Neural progenitor cell (in vitro differentiated cells): ENCODE measurements around the gene GSDMA.
"Not testable (repeated sequence)": the region's sequence is repeated elsewhere in the genome, so short reads cannot be mapped to it uniquely, and the experiment has no call there.

Experiments
- EZH2 ChIP-seq: fragments of 200-600 bp; sonication (generic); IDR thresholded peaks from 2 replicates; pipeline ENCODE4 v1.6.1; 2017; ENCODE audit warnings: antibody characterized with exemption, mild to moderate bottlenecking, moderate library complexity
- EZH2phosphoT487 ChIP-seq: fragments of 200-600 bp; sonication (generic); IDR thresholded peaks from 2 replicates; pipeline ENCODE4 v1.6.1; 2017; ENCODE audit warnings: antibody characterized with exemption
- TF ChIP-seq, protein P1 (sequence below): fragments of 200-600 bp; sonication (generic); IDR thresholded peaks from 2 replicates; pipeline ENCODE4 v1.5.1; 2017; ENCODE audit warnings: antibody characterized with exemption, mild to moderate bottlenecking

DNA sequence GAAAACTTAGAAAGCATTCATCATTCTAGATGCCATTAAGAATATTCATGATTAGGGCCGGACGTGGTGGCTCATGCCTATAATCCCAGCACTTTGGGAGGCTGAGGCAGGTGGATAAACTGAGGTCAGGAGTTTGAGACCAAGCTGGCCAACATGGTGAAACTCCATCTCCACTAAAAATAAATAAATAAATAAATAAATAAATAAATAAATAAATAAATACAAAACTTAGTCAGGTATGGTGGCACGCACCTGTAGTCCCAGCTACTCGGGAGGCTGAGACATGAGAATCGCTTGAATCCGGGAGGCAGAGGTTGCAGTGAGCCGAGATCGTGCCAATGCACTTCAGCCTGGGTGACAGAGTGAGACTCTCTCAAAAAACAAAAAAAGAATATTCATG is 38.5 kb downstream of the GSDMA start:
- TF ChIP-seq, protein P1, sequence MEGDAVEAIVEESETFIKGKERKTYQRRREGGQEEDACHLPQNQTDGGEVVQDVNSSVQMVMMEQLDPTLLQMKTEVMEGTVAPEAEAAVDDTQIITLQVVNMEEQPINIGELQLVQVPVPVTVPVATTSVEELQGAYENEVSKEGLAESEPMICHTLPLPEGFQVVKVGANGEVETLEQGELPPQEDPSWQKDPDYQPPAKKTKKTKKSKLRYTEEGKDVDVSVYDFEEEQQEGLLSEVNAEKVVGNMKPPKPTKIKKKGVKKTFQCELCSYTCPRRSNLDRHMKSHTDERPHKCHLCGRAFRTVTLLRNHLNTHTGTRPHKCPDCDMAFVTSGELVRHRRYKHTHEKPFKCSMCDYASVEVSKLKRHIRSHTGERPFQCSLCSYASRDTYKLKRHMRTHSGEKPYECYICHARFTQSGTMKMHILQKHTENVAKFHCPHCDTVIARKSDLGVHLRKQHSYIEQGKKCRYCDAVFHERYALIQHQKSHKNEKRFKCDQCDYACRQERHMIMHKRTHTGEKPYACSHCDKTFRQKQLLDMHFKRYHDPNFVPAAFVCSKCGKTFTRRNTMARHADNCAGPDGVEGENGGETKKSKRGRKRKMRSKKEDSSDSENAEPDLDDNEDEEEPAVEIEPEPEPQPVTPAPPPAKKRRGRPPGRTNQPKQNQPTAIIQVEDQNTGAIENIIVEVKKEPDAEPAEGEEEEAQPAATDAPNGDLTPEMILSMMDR = not testable (repeated sequence)
- not testable (repeated sequence) for TF ChIP-seq EZH2, EZH2phosphoT487
